Measurements from ENCODE around the gene FRMD3. TPM values are rescaled to one million over a fixed set of nuclear protein-coding genes. Genes with fewer than 3 reads are reported as not detected.
"Not testable (repeated sequence)": the region's sequence is repeated elsewhere in the genome, so short reads cannot be mapped to it uniquely, and the experiment has no call there.

The FRMD3 gene
- total RNA-seq, 1 donor from 2014 or later = 0.74 TPM

GRCh38 chr9:83526211-83526610 is 12.0 kb downstream of the FRMD3 start:
- intact Hi-C loops (cut with micrococcal nuclease) = no loop called here

- intact Hi-C loops (cut with micrococcal nuclease) = no loop called here
Measured at GRCh38 chr9:83523684-83524083, 14.5 kb downstream of the FRMD3 start.

GRCh38 chr9:83521411-83521810 is 16.8 kb downstream of the FRMD3 start:
- intact Hi-C loops (cut with micrococcal nuclease) = no loop called here

- intact Hi-C loops (cut with micrococcal nuclease) = no loop called here
Measured at GRCh38 chr9:83521011-83521410, 17.2 kb downstream of the FRMD3 start.

- intact Hi-C loops (cut with micrococcal nuclease) = no loop called here
Measured at GRCh38 chr9:83520292-83520691, 17.9 kb downstream of the FRMD3 start.

GRCh38 chr9:83517980-83518379 is 20.2 kb downstream of the FRMD3 start:
- intact Hi-C loops (cut with micrococcal nuclease) = not testable (repeated sequence)

GRCh38 chr9:83514767-83515166 is 23.4 kb downstream of the FRMD3 start:
- intact Hi-C loops (cut with micrococcal nuclease) = no loop called here

- intact Hi-C loops (cut with micrococcal nuclease) = no loop called here
Measured at GRCh38 chr9:83512621-83513020, 25.6 kb downstream of the FRMD3 start.

GRCh38 chr9:83511051-83511450 is 27.1 kb downstream of the FRMD3 start:
- intact Hi-C loops (cut with micrococcal nuclease) = no loop called here

GRCh38 chr9:83509402-83509801 is 28.8 kb downstream of the FRMD3 start:
- intact Hi-C loops (cut with micrococcal nuclease) = no loop called here

- intact Hi-C loops (cut with micrococcal nuclease) = no loop called here
Measured at GRCh38 chr9:83508067-83508466, 30.1 kb downstream of the FRMD3 start.

- intact Hi-C loops (cut with micrococcal nuclease) = no loop called here
Measured at GRCh38 chr9:83505282-83505681, 32.9 kb downstream of the FRMD3 start.

GRCh38 chr9:83503866-83504265 is 34.3 kb downstream of the FRMD3 start:
- intact Hi-C loops (cut with micrococcal nuclease) = no loop called here

GRCh38 chr9:83501565-83501964 is 36.6 kb downstream of the FRMD3 start:
- intact Hi-C loops (cut with micrococcal nuclease) = no loop called here

- intact Hi-C loops (cut with micrococcal nuclease) = no loop called here
Measured at GRCh38 chr9:83497441-83497840, 40.8 kb downstream of the FRMD3 start.

GRCh38 chr9:83491995-83492394 is 46.2 kb downstream of the FRMD3 start:
- intact Hi-C loops (cut with micrococcal nuclease) = no loop called here

GRCh38 chr9:83491413-83491812 is 46.8 kb downstream of the FRMD3 start:
- intact Hi-C loops (cut with micrococcal nuclease) = no loop called here

GRCh38 chr9:83489961-83490360 is 48.2 kb downstream of the FRMD3 start:
- intact Hi-C loops (cut with micrococcal nuclease) = no loop called here

GRCh38 chr9:83484990-83485389 is 53.2 kb downstream of the FRMD3 start:
- intact Hi-C loops (cut with micrococcal nuclease) = no loop called here

GRCh38 chr9:83483223-83483622 is 55.0 kb downstream of the FRMD3 start:
- intact Hi-C loops (cut with micrococcal nuclease) = no loop called here

- intact Hi-C loops (cut with micrococcal nuclease) = no loop called here
Measured at GRCh38 chr9:83479765-83480164, 58.4 kb downstream of the FRMD3 start.

GRCh38 chr9:83477571-83477970 is 60.6 kb downstream of the FRMD3 start:
- intact Hi-C loops (cut with micrococcal nuclease) = no loop called here

- intact Hi-C loops (cut with micrococcal nuclease) = no loop called here
Measured at GRCh38 chr9:83477120-83477519, 61.1 kb downstream of the FRMD3 start.

- intact Hi-C loops (cut with micrococcal nuclease) = no loop called here
Measured at GRCh38 chr9:83476513-83476912, 61.7 kb downstream of the FRMD3 start.
